GM19324 (cell line): ENCODE measurements around the gene MCM7.
A peak's percentile ranks its signal among the peaks of the same experiment; 100 is the strongest.

Source experiments
- ATAC-seq: cut with Tn5 transposase; IDR thresholded peaks from one replicate; pipeline ENCODE4 v1.9.1; 2021; ENCODE audit warnings: mild to moderate bottlenecking, moderate library complexity; ENCODE audit not compliant: unreplicated experiment, low FRiP score

Gene MCM7

GRCh38 chr7:100075418-100075817, 25.8 kb downstream of the MCM7 start:
- no peak for ATAC-seq

- ATAC-seq, result no peak
Observed at GRCh38 chr7:100074841-100075240, 26.4 kb downstream of the MCM7 start.

- ATAC-seq, result no peak
Observed at GRCh38 chr7:100072462-100072861, 28.7 kb downstream of the MCM7 start.

GRCh38 chr7:100071018-100071723, 30.0 kb downstream of the MCM7 start:
- ATAC-seq, result no peak

GRCh38 chr7:100069991-100070390, 31.2 kb downstream of the MCM7 start:
- no peak for ATAC-seq

- no peak for ATAC-seq
Observed at GRCh38 chr7:100066953-100067352, 34.2 kb downstream of the MCM7 start.

- no peak for ATAC-seq
Observed at GRCh38 chr7:100065452-100066186, 35.6 kb downstream of the MCM7 start.

GRCh38 chr7:100064162-100064561, 37.0 kb downstream of the MCM7 start:
- no peak for ATAC-seq

GRCh38 chr7:100063376-100063775, 37.8 kb downstream of the MCM7 start:
- no peak for ATAC-seq

- ATAC-seq, result no peak
Observed at GRCh38 chr7:100061518-100062193, 39.5 kb downstream of the MCM7 start.

GRCh38 chr7:100059251-100059739, 41.9 kb downstream of the MCM7 start:
- no peak for ATAC-seq

GRCh38 chr7:100057006-100057405, 44.2 kb downstream of the MCM7 start:
- no peak for ATAC-seq

GRCh38 chr7:100053215-100053614, 48.0 kb downstream of the MCM7 start:
- ATAC-seq, result no peak

- ATAC-seq, result no peak
Observed at GRCh38 chr7:100051611-100052010, 49.6 kb downstream of the MCM7 start.

- peak; percentile 93 for ATAC-seq
Observed at GRCh38 chr7:100049441-100050291, 51.5 kb downstream of the MCM7 start, which contains the start of gene ZSCAN21. Gene ZSCAN21 (plus strand): TSS chr7:100049774. CDS start chr7:100057007, 7,233 bp downstream.

- ATAC-seq, result no peak
Observed at GRCh38 chr7:100048680-100049079, 52.5 kb downstream of the MCM7 start.

GRCh38 chr7:100044718-100045117, 56.5 kb downstream of the MCM7 start:
- no peak for ATAC-seq
